Measurements from ENCODE around the gene MRNIP. TPM values are rescaled to one million over a fixed set of nuclear protein-coding genes. Genes with fewer than 3 reads are reported as not detected.

Gene MRNIP
- total RNA-seq, 2 donors from 2014 or later = 11.1 to 12.7 TPM

GRCh38 chr5:179800696-179801201 is 57.9 kb downstream of the MRNIP start:
- DNase-seq = no peak
- intact Hi-C loops (cut with DNase I) = loop anchor here in 1 of 2 donors (5.0 kb wide), 1 partner anchor 107 kb away; the partner anchor contains the start of gene TBC1D9B
- no peak for ATAC-seq

- ATAC-seq (no peak), DNase-seq (no peak)
- intact Hi-C loops (cut with DNase I) = loop anchor here in 1 of 2 donors (5.0 kb wide), 1 partner anchor 107 kb away; the partner anchor contains the start of gene TBC1D9B
Observed at GRCh38 chr5:179800071-179800695, 58.4 kb downstream of the MRNIP start.

DNA sequence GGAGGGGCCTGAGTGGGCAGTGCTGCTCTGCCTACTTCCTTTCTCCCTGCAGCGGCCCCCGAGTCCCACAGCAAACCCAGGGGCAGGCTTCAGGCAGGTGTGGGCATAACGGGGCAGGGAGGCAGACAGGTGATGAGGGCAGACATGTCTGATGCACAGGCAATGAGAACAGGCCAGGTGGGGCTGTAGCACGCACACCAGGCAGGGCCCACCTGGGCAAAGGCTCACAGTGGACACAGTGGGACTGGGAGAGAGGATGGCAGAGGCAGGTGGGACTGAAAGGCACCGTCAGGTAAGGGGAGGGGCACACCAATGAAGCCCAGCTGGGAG is 59.0 kb downstream of the MRNIP start:
- intact Hi-C loops (cut with DNase I) = loop anchor here in 1 of 2 donors (5.0 kb wide), 1 partner anchor 122 kb away; no protein-coding TSS in a partner anchor
- no peak for ATAC-seq
- DNase-seq = no peak

DNA sequence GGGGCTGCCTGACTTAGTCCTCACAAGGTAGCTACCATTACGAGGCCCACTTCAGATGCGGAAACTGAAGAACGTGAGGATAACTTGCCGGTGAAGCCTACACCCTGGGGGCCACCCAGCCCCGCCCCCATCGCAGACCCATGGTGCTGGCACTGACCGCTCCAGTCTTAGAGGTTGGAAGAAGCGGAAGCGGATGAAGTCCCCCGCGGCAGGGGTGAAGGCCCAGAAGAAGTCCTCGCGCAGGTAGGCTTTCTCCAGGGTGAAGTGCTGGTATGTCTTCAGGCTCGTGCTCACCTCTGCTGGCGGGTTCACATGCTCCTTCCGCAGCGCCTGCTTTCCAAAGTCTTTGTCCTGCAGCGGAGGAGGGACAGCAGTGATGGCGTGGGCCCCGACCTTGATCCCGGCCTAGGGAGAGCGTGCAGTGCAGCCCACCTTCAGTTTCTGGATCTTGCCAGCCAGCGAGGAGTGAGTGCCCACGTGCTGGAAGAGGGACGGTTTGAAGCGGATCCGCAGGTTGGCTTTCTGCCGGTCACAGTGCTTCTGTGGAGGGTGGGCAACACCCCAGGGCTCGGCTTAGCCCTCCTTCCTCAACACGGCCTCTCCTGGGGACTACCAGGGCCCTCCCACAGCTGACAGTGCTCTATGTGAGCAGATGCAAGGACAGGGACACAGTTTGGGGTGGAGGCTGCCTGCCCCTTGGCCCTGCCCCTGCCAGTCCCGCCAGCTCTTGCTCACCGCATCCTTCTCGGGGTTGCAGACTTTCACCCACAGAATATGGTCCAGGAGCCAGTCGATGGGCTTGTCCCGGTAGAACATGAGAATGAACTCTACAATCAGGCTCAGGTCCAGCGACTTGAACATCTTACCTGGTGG is 59.6 kb downstream of the MRNIP start:
- intact Hi-C loops (cut with DNase I) = loop anchor here in 1 of 2 donors (5.0 kb wide), 1 partner anchor 122 kb away; no protein-coding TSS in a partner anchor
- no peak for DNase-seq
- no peak for ATAC-seq

DNA sequence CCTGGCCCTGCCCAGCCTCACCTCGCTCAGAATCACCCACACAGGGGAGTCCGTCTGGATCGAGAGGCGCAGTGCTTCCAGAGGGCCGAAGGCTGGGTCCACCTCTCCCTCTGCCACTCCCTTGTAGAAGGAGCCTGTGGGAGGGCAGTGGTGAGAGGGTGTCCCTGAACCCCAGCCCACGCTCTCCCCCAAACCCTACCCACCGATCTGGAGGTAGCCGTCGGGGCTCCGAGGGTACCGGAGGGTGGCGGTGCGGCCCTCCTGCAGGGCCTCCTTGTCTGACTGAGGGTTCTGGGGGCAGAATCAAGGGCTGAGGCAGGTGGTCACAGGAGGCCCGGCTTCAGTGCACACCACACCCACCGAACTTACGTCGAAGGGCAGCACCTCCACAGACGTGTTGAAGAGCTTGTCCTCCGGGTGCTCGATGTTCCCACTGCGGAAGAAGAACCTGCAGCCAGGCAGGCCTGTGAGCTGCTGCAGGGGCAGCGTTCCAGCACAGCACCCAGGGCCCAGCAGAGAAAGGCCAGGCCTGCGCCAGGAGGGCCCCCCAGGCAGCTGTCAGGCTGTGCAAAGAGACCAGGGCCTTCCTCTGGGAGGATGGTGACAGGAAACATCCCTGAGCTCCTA is 60.4 kb downstream of the MRNIP start:
- intact Hi-C loops (cut with DNase I) = loop anchor here in 1 of 2 donors (5.0 kb wide), 1 partner anchor 121 kb away; no protein-coding TSS in a partner anchor
- ATAC-seq = no peak
- no peak for DNase-seq

GRCh38 chr5:179797741-179798140 is 60.9 kb downstream of the MRNIP start:
- intact Hi-C loops (cut with DNase I) = loop anchor here in 1 of 2 donors (2.0 to 5.0 kb wide), 2 partner anchors 35 to 120 kb away; no protein-coding TSS in a partner anchor
- no peak for ATAC-seq
- no peak for DNase-seq

- ATAC-seq (no peak), DNase-seq (no peak)
- intact Hi-C loops (cut with DNase I) = loop anchor here in 1 of 2 donors (2.0 to 5.0 kb wide), 2 partner anchors 34 to 120 kb away; no protein-coding TSS in a partner anchor
Observed at GRCh38 chr5:179796877-179797608, 61.6 kb downstream of the MRNIP start.

- DNase-seq = peak; percentile 87
- intact Hi-C loops (cut with DNase I) = loop anchor here in 1 of 2 donors (2.0 to 5.0 kb wide), 2 partner anchors 33 to 119 kb away; no protein-coding TSS in a partner anchor
- ATAC-seq = peak; percentile 74 to 75
Observed at GRCh38 chr5:179795863-179796833, 62.5 kb downstream of the MRNIP start.

GRCh38 chr5:179795049-179795862 is 63.4 kb downstream of the MRNIP start:
- intact Hi-C loops (cut with DNase I) = loop anchor here in 1 of 2 donors (5.0 kb wide), 1 partner anchor 118 kb away; no protein-coding TSS in a partner anchor
- no peak for DNase-seq
- peak; percentile 0 to 1 for ATAC-seq

- ATAC-seq = no peak
- DNase-seq = no peak
- intact Hi-C loops (cut with DNase I) = no loop called here
Observed at GRCh38 chr5:179794575-179794974, 64.0 kb downstream of the MRNIP start.

DNA sequence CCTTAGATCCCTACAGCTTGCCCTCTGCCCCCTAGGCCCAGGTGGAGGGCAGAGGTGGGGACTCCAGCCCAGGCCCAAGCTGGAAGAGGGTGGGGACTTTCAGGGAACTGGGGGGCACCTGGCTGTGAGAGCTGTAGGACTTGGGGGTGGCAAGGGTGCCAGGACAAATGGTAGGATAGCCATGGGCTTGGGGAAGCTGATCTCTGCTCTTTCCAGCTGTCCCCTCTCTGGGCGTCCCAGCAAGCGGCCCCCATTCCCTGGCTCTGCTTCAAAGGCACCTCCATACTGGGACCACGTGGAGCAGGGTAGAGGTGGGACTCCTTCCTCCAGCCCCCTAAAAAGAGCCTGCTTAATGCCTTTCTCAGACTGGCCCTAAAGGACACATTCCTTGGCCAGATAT is 64.4 kb downstream of the MRNIP start:
- intact Hi-C loops (cut with DNase I) = no loop called here
- no peak for DNase-seq
- ATAC-seq = no peak

GRCh38 chr5:179793468-179794139 is 65.0 kb downstream of the MRNIP start, which contains the start of gene LTC4S:
Gene LTC4S, plus strand, starts transcription at chr5:179793986. Its CDS starts 95 bp downstream, at chr5:179794081.
- intact Hi-C loops (cut with DNase I) = no loop called here
- ATAC-seq (peak; percentile 72 to 74), DNase-seq (peak; percentile 93)

GRCh38 chr5:179792612-179793467 is 65.8 kb downstream of the MRNIP start:
- intact Hi-C loops (cut with DNase I) = no loop called here
- no peak for DNase-seq
- peak in 1 of 2 donors; percentile 2 for ATAC-seq

DNA sequence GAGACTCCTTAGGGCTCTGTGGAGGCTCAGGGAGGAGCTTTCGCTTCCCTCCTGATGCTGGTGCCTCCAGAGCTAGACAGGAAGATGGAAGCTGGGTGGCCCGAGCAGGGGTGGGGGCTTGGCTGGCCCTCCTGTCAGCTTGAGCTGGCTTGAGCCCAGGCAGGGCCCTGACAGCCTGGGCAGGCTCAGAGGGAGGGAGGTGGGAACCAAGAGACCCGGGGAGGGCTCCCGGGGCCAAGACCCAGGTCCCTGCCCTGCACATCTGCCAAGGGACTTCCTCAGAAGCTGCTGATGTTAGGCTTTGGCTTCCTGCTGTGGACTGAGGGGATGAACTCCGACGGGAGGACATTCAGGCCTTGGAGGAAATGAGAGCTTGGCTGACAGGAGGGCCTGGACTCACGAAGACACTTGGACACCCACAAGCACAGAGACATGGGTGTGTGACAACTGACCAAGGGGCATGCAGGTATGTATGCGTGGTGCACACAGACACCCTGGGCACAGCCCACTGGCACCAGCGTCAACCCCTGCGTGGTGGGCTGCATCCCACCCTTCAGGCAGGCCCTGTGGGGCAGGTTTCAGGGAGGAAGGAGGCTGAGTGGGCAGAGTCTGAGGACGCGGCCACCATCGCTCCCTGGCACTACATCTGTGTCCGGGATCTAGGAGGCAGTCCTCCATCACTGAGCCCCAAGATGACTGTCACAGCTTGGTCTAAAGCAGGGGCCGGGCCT is 66.6 kb downstream of the MRNIP start:
- ATAC-seq (peak in 1 of 2 donors; percentile 2), DNase-seq (peak; percentile 62)
- intact Hi-C loops (cut with DNase I) = no loop called here

Measured in left cardiac atrium (tissue), 4 donors.